Measurements from ENCODE around the gene OBSCN.

Gene OBSCN

DNA sequence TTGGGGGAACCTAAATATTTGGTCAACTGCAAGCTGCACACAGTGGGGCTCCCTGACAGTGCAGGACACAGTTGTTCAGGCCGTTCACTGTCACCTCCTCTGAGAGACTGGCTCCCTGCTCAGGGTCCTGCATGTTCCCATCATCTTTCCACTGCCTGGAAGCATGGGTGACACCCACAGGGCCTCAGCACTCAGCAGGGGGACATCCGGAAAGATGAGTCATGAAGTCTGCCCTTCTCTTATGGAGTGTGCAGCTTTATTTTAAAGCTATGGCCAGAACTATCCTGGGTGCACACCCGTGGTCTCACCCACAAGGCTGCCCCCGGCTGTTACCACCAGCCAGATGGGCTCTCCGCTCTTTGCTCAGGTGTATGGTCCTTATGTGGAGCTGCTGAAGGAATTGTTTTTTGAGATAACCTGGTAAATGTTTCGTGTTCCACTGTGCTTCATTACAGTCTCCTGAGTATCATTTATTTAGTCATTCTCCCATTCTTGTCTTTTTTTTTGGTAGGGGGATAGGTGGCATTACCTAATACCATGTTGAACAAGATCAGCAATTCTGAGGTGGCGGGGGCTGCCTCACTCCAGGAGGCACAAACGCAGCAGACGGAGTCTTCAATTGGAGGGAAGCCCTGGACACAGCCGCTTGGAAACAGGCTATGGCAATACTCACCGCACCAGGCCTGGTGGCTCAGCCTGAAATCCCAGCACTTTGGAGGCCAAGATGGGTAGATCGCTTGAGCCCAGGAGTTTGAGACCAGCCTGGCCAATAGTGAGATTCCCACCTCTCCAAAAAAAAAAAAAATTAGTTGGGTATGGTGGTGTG lies 184.5 kb downstream of the OBSCN start:
- DNase-seq = no peak

DNA sequence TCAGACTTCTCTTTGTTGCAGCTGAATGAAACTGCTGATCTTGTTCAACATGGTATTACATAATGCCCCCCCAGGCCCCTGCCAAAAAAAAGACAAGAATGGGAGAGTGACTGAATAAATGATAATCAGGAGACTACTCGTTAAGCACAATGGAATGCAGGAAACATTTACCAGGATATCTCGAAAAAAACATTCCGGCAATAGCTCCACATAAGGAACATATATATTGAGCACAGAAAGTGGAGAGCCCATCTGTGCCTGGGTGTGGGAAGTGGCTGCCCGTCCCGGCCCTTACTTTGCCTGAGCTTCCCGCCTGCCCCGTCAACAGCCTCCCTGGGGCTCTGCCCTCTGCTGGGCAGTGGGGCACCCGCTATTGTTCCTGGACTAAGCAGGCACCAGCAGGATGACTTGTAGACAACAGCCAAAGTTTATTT lies 185.4 kb downstream of the OBSCN start:
- no peak for DNase-seq

DNA sequence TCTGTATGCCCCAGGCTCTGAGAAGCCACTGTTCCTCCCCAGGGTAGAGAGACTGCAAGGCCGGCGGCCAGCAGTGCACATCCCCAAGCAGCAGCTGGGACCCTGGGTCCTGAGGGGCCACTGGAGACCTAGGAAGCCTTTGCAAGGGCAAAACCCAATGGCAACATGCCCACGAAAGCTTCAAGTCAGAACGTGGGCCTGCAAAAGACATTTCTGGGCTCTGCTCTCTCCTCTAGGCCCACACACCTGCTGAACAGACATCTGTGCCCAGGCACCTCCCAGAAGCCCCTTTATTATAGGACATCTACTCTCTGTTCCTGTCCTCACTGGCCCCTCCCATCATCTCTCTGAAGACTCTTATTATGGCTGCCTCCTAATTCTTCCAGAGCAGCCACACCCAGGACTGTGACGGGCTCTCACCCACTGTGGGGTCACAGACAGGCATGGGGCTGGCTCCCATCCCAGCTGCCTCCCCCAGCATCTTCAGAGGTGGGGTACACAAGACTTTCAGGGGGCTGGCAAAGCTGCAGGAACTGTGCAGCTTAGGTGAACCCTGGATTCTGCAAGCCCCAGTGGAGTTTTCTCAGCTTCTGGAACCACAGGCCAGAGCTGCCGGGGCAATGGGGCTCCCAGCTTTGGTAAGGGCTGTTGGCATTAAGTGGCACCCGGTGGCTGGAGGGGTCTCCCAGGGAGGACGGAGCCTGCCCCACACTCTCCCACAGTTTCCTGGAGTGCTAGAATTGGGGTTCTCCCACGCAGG lies 186.1 kb downstream of the OBSCN start:
- no peak for DNase-seq

DNA sequence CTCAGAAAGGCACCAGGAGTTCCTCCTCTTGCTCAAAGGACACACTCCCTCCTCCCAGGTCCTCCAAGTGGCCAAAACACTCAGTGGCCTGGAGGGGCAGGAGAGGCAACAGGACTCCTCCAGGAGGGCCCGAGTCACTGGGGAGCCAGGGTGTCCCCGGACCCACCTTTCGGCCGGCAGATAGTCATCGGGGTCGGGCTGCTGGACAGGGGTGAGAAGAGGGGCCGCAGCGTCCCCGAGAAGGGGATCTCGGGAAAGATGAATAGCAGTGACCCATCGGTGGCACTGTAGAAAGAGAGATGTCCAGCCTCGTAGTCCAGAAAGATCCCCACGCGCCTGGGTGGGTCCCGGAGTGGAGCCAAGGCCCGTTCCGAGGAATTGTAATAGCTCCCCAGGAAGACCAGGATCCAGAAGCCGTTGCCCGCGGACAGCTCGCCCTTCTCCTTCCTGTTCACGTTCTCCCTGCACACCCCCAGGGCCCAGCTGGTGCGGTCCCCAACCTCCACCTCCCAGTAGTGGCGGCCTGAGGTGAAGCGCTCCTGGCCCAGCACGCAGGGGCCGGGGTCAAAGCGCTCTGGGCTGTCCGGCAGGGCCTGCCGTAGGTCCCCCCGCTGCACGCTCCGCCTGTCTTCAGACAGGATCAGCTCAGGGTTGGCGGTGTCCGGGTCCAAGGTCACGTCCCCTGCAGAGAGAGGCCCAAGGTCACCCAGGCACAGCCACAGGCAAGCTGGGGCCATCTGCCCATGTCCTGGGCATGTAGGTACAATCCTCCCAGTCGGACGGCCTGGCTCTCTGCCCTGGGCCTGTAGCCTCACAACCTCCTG lies 186.9 kb downstream of the OBSCN start:
- no peak for DNase-seq

DNA sequence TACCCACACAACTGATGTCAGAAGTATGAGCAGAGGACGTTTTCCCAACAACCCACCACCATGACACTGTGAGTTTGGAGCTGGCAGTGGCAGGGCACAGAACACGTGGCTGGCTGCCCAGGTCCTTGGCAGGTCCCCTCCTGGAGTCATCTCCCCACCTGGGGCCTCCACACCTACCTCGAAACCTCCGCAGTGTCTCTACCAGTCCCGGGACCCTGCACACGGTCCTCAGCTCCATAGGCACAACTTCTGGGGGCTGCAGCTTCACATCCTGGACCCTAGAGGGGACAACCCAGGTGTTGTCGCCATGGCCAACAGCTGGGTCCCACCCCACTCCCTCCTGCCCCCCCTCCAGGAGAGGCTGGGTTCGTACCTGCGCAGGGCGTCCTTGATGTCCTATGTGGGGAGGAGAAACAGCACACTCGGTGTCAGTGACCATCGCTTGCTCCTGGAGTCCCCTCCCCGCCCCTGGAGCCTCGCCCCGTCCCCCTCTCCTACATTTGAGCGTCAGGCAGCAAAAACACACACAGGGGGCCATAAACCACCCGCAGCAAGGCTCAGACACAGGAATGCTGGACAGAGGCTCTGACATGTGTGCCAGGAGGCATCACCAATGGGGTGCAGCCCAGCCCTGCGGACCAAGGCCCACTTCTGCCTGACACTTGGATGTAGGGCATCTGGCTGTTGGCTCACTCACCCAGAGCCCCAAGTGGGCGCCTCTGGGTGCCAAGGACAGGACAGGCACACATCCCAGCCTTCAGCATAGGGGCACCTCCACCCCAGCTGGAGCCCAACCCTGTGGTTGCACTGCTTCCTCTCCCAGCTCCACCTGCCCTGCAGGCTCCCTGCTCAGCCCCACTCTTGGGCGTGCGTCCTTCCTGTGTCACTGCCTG lies 189.2 kb downstream of the OBSCN start:
- no peak for DNase-seq

DNA sequence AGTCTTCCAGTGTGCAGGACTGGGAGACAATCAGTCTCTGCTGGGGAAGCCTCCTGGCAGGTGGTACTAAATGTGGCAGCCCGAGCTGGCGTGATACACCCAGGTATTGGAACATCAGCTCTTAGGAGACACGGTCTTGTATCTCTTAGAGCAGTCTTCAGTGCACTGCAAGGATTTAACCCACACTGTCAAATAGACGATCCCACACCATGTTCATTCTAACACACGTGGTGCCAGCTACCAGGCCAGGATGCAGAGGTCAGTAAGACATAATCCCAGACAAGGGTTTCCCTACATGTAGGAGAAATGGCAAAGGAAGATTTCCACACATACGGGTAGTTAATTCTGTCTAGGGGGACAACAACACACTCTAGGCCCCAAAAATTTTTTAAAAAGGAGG lies 190.1 kb downstream of the OBSCN start:
- DNase-seq = no peak

DNA sequence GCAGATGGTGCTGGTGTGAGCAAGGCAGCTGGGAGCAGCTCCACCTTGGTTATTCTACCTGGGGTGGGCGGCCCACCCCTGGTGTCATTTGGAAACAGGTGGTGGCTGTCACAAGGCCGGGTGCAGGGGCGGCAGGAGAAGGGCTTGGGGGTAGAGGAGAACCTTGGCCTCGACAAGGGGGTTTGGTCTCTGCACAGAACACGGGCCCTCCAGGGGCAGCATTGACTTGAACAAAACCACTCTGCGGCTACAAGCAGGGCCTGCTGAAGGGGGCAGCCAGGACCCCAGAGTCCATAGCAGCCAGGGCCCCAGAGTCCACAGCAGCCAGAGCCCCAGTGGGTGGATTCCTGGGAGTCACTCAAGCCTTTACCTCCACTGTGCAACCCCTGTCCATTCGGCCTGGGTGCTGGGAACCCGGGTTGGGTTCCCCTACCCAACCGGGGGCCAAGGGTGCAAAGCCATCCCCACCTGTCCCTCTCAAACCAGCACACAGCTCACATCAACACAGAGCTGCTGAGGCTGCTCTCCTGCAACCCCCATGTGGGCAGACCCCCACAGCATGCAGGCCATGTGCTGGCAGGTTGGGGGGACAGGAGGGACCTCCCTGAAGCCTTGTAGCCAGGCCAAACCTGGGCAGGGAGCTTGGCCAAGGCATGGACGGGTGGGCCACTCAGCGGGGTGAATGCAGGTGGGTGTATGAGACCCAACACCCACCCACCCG lies 191.1 kb downstream of the OBSCN start:
- no peak for DNase-seq

DNA sequence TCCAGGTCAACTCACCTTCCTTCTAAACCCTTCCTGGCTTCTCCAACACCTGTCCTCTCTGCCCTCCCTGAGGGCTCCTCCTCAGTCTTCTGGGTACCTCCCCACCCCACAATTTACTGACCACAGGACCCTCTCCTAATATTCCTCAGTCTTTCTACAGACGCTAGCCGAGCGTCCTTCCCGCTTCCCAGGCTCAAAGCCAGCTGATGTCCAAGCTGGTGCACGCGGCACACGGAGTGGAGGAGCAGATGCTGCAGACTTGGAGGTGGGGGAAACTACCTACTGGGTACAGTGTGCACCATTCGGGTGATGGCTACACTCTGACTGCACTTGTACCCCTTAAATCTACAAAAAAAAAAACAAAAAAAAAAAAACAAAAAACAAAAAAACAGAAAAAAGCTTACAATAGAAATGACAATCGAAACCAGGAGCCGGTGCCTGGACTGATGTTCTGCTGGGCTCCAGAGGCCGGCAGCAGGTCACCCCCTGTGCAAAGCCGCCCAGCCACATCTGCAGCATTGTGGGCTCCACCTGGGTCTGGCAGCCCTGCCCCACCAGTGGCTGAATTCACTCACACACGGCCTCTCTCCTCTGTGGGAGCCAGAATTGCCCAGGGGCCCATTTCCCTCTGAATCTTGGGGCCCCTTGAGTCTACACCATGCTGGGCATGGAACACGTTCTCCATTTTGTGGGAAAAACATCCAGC lies 191.8 kb downstream of the OBSCN start:
- DNase-seq = no peak

DNA sequence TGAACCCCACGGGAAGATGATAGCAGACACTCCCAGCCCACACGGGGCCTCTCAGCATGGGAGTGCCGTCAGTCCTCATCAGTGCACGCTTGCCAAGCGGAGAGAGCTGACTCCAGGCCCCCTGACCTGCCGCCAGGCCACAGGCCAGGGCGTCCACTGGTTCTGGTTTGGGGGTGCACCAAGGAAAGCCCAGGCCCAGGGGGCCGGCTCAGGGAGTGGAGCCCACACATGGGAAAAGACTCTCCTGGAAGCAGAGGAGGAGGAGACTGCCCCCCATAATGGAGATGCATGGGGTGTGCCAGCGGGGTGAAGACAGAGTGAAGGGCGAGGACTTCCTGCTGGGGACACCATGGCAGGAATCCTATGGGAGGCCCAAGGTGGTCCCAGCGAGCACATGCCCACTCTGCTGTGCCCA lies 192.4 kb downstream of the OBSCN start:
- DNase-seq = no peak

DNA sequence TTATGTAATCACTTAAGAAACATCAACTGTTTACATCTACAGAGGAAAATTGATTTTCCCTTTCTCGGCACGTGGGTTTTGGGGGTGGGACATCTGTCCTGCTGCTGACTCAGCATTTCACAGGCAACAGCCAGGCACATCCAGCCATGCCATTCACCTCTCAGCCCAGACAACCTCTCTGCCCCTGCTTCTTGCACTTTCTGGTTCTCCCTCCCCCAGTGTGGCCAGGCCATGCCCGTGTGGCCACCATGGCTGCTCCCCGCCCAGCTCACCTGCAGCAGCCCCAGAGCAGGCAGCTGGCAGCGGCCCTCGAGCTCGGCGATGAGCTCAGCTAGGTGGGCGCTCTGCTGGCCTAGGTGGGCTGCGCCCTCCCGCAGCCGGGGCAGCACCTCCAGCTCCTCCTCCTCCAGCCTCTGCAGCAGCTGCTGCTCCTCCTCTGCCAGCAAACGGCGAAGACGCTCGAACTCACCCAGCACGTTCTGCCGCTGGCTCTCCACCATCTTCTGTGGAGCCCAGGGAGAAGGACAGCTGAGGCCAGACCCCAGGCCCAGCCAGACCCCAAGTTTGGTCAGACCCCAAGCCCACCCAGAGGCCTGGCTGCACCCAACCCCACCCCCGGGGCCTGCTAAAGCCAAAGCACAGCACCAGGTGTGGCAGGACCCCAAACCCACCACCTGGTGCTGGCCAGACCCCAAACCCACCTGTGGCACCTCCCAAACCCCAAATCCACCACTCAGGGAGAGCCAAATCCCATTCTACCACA lies 193.0 kb downstream of the OBSCN start:
- no peak for DNase-seq

DNA sequence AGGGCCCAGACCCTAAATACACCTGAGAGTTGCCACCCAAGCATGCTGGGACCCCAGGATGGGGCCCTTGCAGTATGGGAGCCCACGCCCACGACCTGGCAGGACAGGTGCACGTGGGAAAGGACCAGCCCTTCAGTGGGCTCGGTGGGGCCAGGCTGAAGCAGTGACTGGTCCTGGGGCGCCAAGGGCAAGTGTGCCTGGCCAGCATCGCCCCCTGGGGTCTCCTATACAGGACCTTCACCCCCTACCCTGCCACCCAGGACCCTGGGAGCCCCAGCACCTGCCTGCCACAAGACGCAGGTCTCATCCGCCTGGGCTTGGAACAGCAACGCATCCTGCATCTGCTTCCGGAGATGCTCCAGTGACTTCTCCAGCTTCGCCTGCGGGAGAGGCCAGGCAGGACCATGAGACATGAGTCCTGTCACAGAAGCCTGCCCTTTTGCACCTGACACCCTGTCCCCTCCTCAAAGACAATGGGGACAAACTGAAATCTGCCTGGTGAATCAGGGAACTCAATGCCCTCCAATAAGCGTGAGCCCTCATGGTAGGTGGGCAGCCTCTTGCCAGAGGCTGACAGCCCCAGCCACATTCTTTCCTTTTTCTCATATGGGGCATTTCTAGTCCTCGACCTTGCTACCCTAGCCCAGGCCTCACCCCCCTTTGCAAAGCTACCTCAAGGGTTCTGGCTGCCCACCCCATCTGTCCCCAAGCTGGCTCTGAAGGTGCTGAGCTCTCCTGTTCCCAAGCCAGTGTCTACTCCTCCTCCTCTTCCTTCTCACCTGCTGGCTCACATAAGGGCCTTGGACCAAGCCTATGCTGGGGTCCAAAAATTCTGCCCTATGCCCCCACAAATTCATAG lies 194.2 kb downstream of the OBSCN start:
- DNase-seq = no peak

DNA sequence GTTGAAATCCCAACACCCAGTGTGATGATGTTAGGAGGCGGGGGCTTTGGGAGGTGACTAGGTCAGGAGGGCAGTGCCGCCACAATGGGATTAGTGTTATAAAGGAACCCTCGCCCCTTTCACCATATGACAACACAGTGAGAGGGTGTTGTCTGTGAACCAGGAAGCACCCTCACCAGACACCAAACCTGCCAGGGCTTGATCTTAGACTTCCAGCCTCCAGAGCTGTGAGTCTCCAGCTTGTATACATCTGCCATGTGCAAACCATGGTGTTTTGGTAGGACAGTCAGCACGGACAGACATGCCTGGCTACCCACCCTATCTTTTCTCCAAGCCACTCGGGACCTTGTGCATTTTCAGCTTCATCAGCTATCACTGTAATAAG lies 194.8 kb downstream of the OBSCN start:
- DNase-seq = no peak

DNA sequence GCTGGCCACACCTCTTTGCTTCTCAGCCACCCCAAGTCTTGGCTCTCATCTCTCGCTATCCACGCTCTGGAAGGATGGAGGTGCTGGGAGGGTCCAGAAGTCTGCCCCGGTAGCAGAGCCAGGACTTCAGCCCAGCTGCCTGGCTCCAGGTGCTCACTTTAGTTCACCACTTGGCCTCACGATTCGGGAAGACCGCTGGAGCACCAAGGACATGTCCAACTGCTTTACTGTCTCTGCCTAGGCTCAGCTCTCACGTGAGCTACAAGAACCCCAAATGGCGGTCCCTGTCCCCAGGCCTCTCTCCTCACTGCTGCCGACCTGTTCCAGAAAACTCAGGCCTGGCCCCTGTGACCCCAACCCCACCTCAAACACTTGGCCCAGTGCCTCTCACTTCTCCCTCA lies 195.4 kb downstream of the OBSCN start:
- no peak for DNase-seq

DNA sequence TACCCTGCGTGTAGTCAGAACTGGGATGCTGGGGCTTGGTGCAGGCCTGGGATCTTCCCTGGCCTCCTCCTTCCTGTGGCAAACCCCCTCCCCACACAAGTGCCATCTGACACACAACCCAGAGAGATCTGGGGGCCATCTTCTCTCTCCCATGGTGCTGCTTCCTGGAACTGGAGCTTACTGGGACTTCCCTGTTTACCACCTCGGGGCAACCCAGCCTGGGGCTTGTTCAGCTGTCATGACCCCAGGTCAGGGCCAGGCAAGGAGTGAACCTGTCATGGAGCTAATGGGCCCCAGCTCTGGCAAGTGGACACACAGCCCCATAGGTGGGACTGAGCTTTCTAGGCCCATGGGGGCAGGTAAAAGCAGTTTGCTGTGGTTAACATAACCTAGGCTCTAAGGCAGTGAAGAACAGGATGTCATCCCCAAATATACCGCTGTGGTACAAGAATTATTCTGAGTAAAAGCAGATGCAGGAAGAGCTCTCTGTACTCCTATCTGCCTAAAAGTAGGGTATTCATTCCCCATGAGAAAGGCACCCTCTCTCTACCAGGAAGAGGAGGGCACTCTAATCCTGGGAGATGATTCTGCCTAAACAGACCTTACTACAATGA lies 196.4 kb downstream of the OBSCN start:
- DNase-seq = no peak

DNA sequence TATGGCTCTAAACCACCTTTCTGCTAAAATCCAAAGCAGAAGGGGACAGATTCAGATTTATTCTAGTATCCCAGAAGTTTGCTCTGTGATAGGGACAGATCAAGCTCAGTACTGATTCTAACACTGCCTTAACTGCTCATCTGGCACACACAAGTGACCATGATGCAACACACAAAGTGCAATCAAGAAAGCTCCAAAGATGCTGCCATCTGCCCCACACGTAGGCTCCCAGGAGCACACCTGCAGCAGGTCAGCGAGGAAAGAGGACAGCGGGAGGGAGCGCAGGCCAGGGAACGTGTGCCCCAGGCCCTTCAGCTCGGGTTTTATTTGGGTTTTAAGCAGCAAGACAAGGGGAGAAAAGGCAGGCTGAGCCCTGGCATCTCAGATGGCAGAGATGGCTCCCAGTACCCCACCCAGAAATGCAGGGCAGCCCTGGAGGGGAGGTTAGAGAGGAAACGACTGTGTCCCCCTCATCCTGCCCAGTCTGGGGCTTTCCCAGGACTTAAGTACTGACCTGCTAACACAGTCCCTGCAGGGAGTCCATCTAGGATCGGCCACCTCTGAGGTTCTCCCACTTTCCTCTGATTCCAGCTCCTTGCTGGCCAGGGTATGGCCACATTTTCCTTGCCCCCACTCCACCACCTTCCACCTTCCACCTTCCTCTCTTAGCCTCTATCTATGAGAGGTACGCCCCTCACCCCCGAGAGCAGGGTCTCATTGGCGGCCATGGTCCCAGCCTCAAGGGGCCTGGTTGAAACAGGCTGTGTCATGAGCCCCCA lies 197.5 kb downstream of the OBSCN start:
- no peak for DNase-seq

DNA sequence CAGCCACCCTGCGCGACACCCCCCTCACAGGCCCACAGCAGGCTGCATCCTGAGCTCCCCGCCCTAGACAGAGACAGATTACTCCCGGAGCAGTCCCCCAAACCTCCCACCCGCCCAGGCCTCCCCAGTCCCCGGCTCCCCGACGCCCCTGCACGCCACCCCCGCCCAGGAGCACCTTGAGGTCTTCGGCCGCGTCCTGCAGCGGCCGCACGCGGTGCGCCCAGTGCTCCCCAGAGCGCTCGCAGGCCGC lies 198.1 kb downstream of the OBSCN start:
- DNase-seq = no peak

DNA sequence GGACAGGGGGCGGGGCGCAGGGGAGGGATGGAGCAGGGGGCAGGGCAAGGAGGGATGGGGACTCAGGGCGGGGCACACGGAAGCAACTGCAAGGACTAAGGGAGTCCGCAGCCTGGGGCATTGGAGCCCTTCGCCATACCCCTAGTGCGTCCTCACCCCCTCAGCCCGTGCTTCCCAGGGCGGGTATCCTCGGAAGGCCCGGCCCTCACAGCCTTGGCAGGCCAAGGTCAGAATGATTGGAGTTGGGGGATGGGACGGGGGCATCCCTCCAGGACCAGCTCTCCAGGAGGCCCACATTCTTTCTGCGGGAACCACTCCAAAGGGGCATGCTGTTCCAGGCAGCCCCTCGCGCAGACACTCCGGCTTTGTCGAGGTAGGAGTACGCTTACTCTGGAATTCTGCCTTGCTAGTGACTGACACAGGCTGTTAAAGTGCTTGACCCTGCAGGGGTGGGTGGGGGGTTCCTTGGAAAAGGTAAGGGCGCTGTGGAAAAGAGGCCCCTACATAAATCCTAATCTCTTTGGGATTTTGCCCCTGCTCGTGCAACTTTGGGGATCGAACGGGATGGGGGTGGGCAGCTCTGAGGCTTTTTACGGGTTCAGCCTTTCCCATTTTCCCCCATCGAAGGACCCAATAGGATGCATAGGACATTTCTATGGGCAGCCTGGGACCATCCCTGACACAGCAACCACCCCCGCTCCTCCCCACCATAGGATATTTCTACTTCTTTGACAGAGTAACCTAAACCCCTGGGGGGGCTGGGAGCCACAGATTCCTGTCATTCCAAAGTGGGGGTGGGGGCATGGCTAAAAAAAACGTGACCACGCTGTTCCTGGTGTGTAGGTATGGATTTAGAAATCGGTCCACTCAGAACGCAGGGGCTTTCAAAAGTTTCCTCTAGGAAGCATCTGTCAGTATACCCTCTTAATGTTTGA lies 199.5 kb downstream of the OBSCN start:
- DNase-seq = no peak

Data from cortex of kidney (tissue), 1 donor.